IPS DF 4.7 (cell line): ENCODE results near the gene SPSB3.
"Not testable (repeated sequence)": the region's sequence is repeated elsewhere in the genome, so short reads cannot be mapped to it uniquely, and the experiment has no call there.

Experiments
- DNase-seq: peaks from one replicate; pipeline ENCODE4 v3.0.0-alpha.2; 2013; ENCODE audit warnings: low spot score; ENCODE audit errors: extremely low read depth

SPSB3 gene

GRCh38 chr16:1816396-1817275 lies 34.3 kb upstream of the SPSB3 start:
- DNase-seq, result no peak

- DNase-seq, result no peak
Measured at GRCh38 chr16:1815461-1815860, 33.1 kb upstream of the SPSB3 start.

- DNase-seq, result no peak
Measured at GRCh38 chr16:1812732-1813163, 30.4 kb upstream of the SPSB3 start.

- no peak for DNase-seq
Measured at GRCh38 chr16:1810536-1810935, 28.2 kb upstream of the SPSB3 start.

GRCh38 chr16:1810106-1810505 lies 27.7 kb upstream of the SPSB3 start:
- no peak for DNase-seq

GRCh38 chr16:1809281-1809801 lies 27.0 kb upstream of the SPSB3 start:
- no peak for DNase-seq

- no peak for DNase-seq
Measured at GRCh38 chr16:1808691-1809090, 26.3 kb upstream of the SPSB3 start.

GRCh38 chr16:1807626-1808025 lies 25.3 kb upstream of the SPSB3 start:
- DNase-seq, result no peak

GRCh38 chr16:1800701-1801100 lies 18.3 kb upstream of the SPSB3 start:
- no peak for DNase-seq

GRCh38 chr16:1799263-1799662 lies 16.9 kb upstream of the SPSB3 start:
- DNase-seq, result not testable (repeated sequence)

- no peak for DNase-seq
Measured at GRCh38 chr16:1794908-1795666, 12.7 kb upstream of the SPSB3 start.

- DNase-seq, result no peak
Measured at GRCh38 chr16:1794221-1794871, 12.0 kb upstream of the SPSB3 start.

GRCh38 chr16:1793578-1794220 lies 11.3 kb upstream of the SPSB3 start, which contains the start of gene IGFALS:
TSS of gene IGFALS (minus strand) at chr16:1793705. CDS start at chr16:1793652, 53 bp downstream.
- DNase-seq, result no peak

GRCh38 chr16:1792836-1793577 lies 10.6 kb upstream of the SPSB3 start:
- DNase-seq, result no peak

GRCh38 chr16:1791943-1792812 lies 9.8 kb upstream of the SPSB3 start:
- no peak for DNase-seq

GRCh38 chr16:1791256-1791942 lies 9.0 kb upstream of the SPSB3 start:
- no peak for DNase-seq

GRCh38 chr16:1790611-1791255 lies 8.4 kb upstream of the SPSB3 start:
- DNase-seq, result no peak

- no peak for DNase-seq
Measured at GRCh38 chr16:1790261-1790610, 7.9 kb upstream of the SPSB3 start.
